ENCODE measurements around the gene SCAMP5.

SCAMP5 gene

GRCh38 chr15:75053748-75054125, 58.4 kb downstream of the SCAMP5 start:
- in situ Hi-C loops (cut with HindIII; ENCODE audit: low sequenced_read_pairs) = no loop called here
- DNase-seq (ENCODE audit: low read depth, low spot score) = no peak
- H3K4me3 ChIP-seq (ENCODE audit: low read depth, low read length) = no peak overlapping the region
- TF ChIP-seq CTCF (IDR thresholded peaks at IDR 0.05; ENCODE audit: low read depth, low read length) = no peak

GRCh38 chr15:75054172-75054897, 59.0 kb downstream of the SCAMP5 start:
- no peak for TF ChIP-seq CTCF (IDR thresholded peaks at IDR 0.05; ENCODE audit: low read depth, low read length)
- no peak for DNase-seq (ENCODE audit: low read depth, low spot score)
- in situ Hi-C loops (cut with HindIII; ENCODE audit: low sequenced_read_pairs) = no loop called here
- no peak overlapping the region for H3K4me3 ChIP-seq (ENCODE audit: low read depth, low read length)

GRCh38 chr15:75056036-75056435, 60.7 kb downstream of the SCAMP5 start:
- in situ Hi-C loops (cut with HindIII; ENCODE audit: low sequenced_read_pairs) = no loop called here
- H3K4me3 ChIP-seq (ENCODE audit: low read depth, low read length) = no peak overlapping the region

GRCh38 chr15:75058127-75058905, 63.0 kb downstream of the SCAMP5 start:
- DNase-seq (ENCODE audit: low read depth, low spot score) = no peak
- no peak overlapping the region for H3K4me3 ChIP-seq (ENCODE audit: low read depth, low read length)
- in situ Hi-C loops (cut with HindIII; ENCODE audit: low sequenced_read_pairs) = no loop called here
- TF ChIP-seq CTCF (IDR thresholded peaks at IDR 0.05; ENCODE audit: low read depth, low read length) = no peak

More at GRCh38 chr15:75056036-75056435, 60.7 kb downstream of the SCAMP5 start:
- DNase-seq (ENCODE audit: low read depth, low spot score) = no peak
- no peak for TF ChIP-seq CTCF (IDR thresholded peaks at IDR 0.05; ENCODE audit: low read depth, low read length)

GRCh38 chr15:75059607-75060006, 64.2 kb downstream of the SCAMP5 start:
- no peak for TF ChIP-seq CTCF (IDR thresholded peaks at IDR 0.05; ENCODE audit: low read depth, low read length)
- H3K4me3 ChIP-seq (ENCODE audit: low read depth, low read length) = no peak overlapping the region
- DNase-seq (ENCODE audit: low read depth, low spot score) = no peak
- in situ Hi-C loops (cut with HindIII; ENCODE audit: low sequenced_read_pairs) = no loop called here

GRCh38 chr15:75061272-75061671, 65.9 kb downstream of the SCAMP5 start:
- in situ Hi-C loops (cut with HindIII; ENCODE audit: low sequenced_read_pairs) = no loop called here
- peak; percentile 72 for DNase-seq (ENCODE audit: low read depth, low spot score)
- TF ChIP-seq CTCF (IDR thresholded peaks at IDR 0.05; ENCODE audit: low read depth, low read length) = no peak
- no peak overlapping the region for H3K4me3 ChIP-seq (ENCODE audit: low read depth, low read length)
